Measurements from ENCODE around the gene CHTF18.

Gene CHTF18

DNA sequence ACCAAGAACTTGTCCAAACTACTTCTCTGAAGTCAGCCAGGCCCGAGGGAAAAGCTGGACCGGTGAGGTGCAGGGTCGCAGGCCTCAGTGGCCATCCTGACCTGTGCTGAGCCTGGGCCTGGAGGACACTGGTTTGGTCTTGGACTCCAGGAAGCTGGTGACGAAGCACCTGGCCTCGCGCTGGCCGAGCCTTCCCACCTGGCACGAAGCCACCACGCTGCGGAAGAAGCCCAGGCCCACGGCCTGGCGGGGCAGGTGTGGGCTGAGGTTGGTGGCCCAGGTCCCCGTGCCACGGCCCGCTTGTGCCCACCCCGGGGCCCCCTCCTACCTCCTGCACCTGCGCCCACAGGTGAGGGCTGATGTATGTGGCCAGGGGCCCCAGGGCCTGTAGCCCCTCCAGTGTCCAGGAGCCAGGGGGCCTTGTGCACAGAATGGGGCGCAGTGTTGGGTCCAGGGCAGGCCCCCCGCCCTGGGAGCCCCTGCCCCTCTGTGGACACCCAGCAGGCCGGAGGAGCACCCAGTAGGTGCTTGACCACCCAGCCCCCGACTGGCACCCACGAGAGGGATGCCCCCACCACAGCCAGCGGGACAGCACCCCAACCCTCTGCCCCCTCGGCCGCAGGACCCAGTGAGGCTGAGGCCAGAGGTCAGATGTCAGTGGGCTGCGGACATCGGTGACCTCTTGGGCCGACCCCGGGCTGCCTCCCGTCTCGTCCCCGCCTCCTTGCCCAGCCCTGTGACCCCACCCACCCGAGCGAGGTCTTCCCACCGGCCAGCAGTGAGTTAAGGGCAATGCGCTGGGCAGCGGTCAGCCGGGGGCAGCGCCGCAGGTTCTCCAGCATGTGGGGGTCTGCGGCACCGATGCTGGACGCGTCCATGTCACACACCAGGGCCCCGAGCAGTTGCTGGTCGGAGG lies 14.1 kb upstream of the CHTF18 start:
- no peak for TF ChIP-seq ZNF777 (tag by site-specific recombination; IDR thresholded peaks at IDR 0.05; ENCODE audit: borderline replicate concordance)
- no peak for TF ChIP-seq ZNF530 (tag by site-specific recombination; IDR thresholded peaks at IDR 0.05; ENCODE audit: low read depth)
- TF ChIP-seq BCL11B (tag by site-specific recombination; IDR thresholded peaks at IDR 0.05; ENCODE audit: low read depth), result peak; percentile 84
- TF ChIP-seq, protein P1, sequence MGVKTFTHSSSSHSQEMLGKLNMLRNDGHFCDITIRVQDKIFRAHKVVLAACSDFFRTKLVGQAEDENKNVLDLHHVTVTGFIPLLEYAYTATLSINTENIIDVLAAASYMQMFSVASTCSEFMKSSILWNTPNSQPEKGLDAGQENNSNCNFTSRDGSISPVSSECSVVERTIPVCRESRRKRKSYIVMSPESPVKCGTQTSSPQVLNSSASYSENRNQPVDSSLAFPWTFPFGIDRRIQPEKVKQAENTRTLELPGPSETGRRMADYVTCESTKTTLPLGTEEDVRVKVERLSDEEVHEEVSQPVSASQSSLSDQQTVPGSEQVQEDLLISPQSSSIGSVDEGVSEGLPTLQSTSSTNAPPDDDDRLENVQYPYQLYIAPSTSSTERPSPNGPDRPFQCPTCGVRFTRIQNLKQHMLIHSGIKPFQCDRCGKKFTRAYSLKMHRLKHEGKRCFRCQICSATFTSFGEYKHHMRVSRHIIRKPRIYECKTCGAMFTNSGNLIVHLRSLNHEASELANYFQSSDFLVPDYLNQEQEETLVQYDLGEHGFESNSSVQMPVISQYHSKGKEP (tag by site-specific recombination; IDR thresholded peaks at IDR 0.05), result no peak
- TF ChIP-seq ZNF292 (tag by site-specific recombination; IDR thresholded peaks at IDR 0.05; ENCODE audit: borderline replicate concordance, low read depth), result no peak
- no peak for TF ChIP-seq ZBTB1 (tag by site-specific recombination; IDR thresholded peaks at IDR 0.05)
- no peak for TF ChIP-seq SP7 (tag by site-specific recombination; IDR thresholded peaks at IDR 0.05)
- Histone ChIP-seq H3K4me3 (ENCODE audit: low read depth, low read length) (no peak overlapping the region), H3K4me1 (ENCODE audit: control insufficient read depth, insufficient read depth, low read length) (no peaks in the 10 kb centered on the region), H3K36me3 (ENCODE audit: control insufficient read depth in 2 of 2, insufficient read depth in 1 of 2, low read length in 2 of 2) (no peaks in the 10 kb centered on the region), H3K9me3 (ENCODE audit: control insufficient read depth, insufficient read depth, low read depth, low read length) (no peaks in the 10 kb centered on the region), H3K27ac (ENCODE audit: extremely low read depth, low read depth, low read length) (no peak overlapping the region)
- CTCF ChIA-PET, result no interaction called here
- POLR2A ChIA-PET, result interaction anchor here (1.2 kb wide), 1 partner anchor 391 kb away, joined by 4 read pairs; no protein-coding TSS in a partner anchor

DNA sequence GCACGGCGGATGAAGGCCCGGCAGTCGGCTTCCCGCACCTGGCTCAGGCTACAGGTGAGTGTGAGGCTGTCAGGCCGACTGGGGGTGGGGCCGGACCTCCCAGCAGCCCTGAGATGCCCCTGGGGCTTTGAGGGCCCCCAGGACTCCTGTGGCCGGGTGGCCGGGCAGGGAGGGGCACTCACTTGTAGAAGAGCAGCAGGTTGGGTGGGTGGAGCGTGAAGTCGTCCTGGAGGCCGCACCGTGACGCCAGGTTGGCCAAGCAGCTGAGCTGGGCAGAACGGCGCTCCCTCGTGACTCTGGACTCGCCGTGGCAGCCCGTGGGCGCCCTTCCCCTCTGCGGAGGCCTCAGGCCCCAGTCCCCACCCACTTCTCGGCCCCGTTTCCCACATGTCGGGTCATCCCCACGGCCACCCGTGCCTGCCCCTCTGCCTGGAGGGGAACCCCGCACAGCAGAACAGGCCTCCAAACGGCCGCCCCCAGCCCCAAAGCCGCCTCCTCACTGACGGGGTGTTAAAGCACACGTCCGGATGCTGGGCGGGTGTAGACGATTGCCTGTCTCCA lies 13.1 kb upstream of the CHTF18 start:
- H3K36me3 ChIP-seq (ENCODE audit: control insufficient read depth in 2 of 2, insufficient read depth in 1 of 2, low read length in 2 of 2), result no peaks in the 10 kb centered on the region
- H3K4me1 ChIP-seq (ENCODE audit: control insufficient read depth, insufficient read depth, low read length), result no peaks in the 10 kb centered on the region
- H3K4me3 ChIP-seq (ENCODE audit: low read depth, low read length), result no peak overlapping the region
- POLR2A ChIA-PET, result interaction anchor here (2.3 kb wide), 1 partner anchor 13 kb away, joined by 8 read pairs; the partner anchor contains the start of genes CHTF18 and RPUSD1
- H3K9me3 ChIP-seq (ENCODE audit: control insufficient read depth, insufficient read depth, low read depth, low read length), result no peaks in the 10 kb centered on the region
- no peak overlapping the region for H3K27ac ChIP-seq (ENCODE audit: extremely low read depth, low read depth, low read length)
- TF ChIP-seq, protein P2, sequence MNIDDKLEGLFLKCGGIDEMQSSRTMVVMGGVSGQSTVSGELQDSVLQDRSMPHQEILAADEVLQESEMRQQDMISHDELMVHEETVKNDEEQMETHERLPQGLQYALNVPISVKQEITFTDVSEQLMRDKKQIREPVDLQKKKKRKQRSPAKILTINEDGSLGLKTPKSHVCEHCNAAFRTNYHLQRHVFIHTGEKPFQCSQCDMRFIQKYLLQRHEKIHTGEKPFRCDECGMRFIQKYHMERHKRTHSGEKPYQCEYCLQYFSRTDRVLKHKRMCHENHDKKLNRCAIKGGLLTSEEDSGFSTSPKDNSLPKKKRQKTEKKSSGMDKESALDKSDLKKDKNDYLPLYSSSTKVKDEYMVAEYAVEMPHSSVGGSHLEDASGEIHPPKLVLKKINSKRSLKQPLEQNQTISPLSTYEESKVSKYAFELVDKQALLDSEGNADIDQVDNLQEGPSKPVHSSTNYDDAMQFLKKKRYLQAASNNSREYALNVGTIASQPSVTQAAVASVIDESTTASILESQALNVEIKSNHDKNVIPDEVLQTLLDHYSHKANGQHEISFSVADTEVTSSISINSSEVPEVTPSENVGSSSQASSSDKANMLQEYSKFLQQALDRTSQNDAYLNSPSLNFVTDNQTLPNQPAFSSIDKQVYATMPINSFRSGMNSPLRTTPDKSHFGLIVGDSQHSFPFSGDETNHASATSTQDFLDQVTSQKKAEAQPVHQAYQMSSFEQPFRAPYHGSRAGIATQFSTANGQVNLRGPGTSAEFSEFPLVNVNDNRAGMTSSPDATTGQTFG (tag by site-specific recombination; IDR thresholded peaks at IDR 0.05; ENCODE audit: borderline replicate concordance), result no peak
- TF ChIP-seq SP7 (tag by site-specific recombination; IDR thresholded peaks at IDR 0.05), result no peak
- TF ChIP-seq YY1 (tag by site-specific recombination; IDR thresholded peaks at IDR 0.05), result no peak
- TF ChIP-seq KLF16 (tag by site-specific recombination; IDR thresholded peaks at IDR 0.05), result no peak
- TF ChIP-seq SCRT2 (tag by site-specific recombination; IDR thresholded peaks at IDR 0.05), result 0 out of 2 replicates have a peak, but pooled peaks have one; percentile 10
- TF ChIP-seq ZNF664 (tag by site-specific recombination; IDR thresholded peaks at IDR 0.05), result no peak
- TF ChIP-seq ZFHX2 (tag by site-specific recombination; conservative IDR thresholded peaks at IDR 0.05), result peak; percentile 55
- no peak for TF ChIP-seq ZNF561 (tag by site-specific recombination; IDR thresholded peaks at IDR 0.05; ENCODE audit: borderline replicate concordance)
- TF ChIP-seq ZNF221 (tag by site-specific recombination; IDR thresholded peaks at IDR 0.05; ENCODE audit: borderline replicate concordance), result no peak
- no peak for TF ChIP-seq ZNF174 (tag by site-specific recombination; IDR thresholded peaks at IDR 0.05)
- no peak for TF ChIP-seq ZNF146 (tag by site-specific recombination; IDR thresholded peaks at IDR 0.05)
- peak; percentile 45 for TF ChIP-seq EGR2 (tag by site-specific recombination; IDR thresholded peaks at IDR 0.05; ENCODE audit: low read depth)
- TF ChIP-seq, protein P3, sequence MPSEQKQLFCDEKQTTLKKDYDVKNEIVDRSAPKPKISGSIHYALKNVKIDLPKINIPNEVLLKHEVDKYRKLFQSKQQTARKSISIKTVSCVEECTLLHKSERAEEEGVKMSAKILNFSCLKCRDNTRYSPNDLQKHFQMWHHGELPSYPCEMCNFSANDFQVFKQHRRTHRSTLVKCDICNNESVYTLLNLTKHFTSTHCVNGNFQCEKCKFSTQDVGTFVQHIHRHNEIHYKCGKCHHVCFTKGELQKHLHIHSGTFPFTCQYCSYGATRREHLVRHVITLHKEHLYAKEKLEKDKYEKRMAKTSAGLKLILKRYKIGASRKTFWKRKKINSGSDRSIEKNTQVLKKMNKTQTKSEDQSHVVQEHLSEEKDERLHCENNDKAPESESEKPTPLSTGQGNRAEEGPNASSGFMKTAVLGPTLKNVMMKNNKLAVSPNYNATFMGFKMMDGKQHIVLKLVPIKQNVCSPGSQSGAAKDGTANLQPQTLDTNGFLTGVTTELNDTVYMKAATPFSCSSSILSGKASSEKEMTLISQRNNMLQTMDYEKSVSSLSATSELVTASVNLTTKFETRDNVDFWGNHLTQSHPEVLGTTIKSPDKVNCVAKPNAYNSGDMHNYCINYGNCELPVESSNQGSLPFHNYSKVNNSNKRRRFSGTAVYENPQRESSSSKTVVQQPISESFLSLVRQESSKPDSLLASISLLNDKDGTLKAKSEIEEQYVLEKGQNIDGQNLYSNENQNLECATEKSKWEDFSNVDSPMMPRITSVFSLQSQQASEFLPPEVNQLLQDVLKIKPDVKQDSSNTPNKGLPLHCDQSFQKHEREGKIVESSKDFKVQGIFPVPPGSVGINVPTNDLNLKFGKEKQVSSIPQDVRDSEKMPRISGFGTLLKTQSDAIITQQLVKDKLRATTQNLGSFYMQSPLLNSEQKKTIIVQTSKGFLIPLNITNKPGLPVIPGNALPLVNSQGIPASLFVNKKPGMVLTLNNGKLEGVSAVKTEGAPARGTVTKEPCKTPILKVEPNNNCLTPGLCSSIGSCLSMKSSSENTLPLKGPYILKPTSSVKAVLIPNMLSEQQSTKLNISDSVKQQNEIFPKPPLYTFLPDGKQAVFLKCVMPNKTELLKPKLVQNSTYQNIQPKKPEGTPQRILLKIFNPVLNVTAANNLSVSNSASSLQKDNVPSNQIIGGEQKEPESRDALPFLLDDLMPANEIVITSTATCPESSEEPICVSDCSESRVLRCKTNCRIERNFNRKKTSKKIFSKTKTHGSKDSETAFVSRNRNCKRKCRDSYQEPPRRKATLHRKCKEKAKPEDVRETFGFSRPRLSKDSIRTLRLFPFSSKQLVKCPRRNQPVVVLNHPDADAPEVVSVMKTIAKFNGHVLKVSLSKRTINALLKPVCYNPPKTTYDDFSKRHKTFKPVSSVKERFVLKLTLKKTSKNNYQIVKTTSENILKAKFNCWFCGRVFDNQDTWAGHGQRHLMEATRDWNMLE (tag by site-specific recombination; conservative IDR thresholded peaks at IDR 0.05; ENCODE audit: low read depth), result no peak
- TF ChIP-seq ZNF341 (tag by site-specific recombination; IDR thresholded peaks at IDR 0.05; ENCODE audit: low read depth), result peak; percentile 65
- no peak for TF ChIP-seq ZNF544 (tag by site-specific recombination; IDR thresholded peaks at IDR 0.05)
- no peak for TF ChIP-seq ZNF121 (tag by site-specific recombination; IDR thresholded peaks at IDR 0.05)
- TF ChIP-seq ZNF426 (tag by site-specific recombination; IDR thresholded peaks at IDR 0.05), result no peak
- CTCF ChIA-PET, result no interaction called here
